Right ventricle myocardium superior (tissue), 1 donor: ENCODE results near the gene POLR1E. TPM values are rescaled to one million over a fixed set of nuclear protein-coding genes. Genes with fewer than 3 reads are reported as not detected.

Experiments
- total RNA-seq: library from RNA; stranded (reverse); fragmentation: NEBNext Ultra II Directional; extraction: Animal tissue kit (Norgen Biotek cat#: 25700); gene quantifications from one replicate; pipeline ENCODE4 v1.2.1, GENCODE V29; 2021
- donor health status: DM: no; HTN: yes; CAD: no; lungs with severe emphysema.

The POLR1E gene
- total RNA-seq, 1 donor from 2014 or later, result 10.2 TPM

Other genes starting within 250 kb of the POLR1E start
- 109 TPM for gene GRHPR, start 63.3 kb upstream of the POLR1E start, total RNA-seq
- gene ZBTB5, start 20.5 kb upstream of the POLR1E start, total RNA-seq, result 4.4 TPM
- 6.2 TPM for gene FBXO10, start 90.4 kb downstream of the POLR1E start, total RNA-seq
- 59.4 TPM for gene TOMM5, start 106.6 kb downstream of the POLR1E start, total RNA-seq
- 1.6 TPM for gene FRMPD1, start 165.0 kb downstream of the POLR1E start, total RNA-seq